ENCODE results near the gene FBN1. TPM values are rescaled to one million over a fixed set of nuclear protein-coding genes. Genes with fewer than 3 reads are reported as not detected.

The FBN1 gene
- polyA plus RNA-seq, 2 of the 4 experiments (the other 2 are of a cell fraction) = 6.3 to 9.4 TPM

DNA sequence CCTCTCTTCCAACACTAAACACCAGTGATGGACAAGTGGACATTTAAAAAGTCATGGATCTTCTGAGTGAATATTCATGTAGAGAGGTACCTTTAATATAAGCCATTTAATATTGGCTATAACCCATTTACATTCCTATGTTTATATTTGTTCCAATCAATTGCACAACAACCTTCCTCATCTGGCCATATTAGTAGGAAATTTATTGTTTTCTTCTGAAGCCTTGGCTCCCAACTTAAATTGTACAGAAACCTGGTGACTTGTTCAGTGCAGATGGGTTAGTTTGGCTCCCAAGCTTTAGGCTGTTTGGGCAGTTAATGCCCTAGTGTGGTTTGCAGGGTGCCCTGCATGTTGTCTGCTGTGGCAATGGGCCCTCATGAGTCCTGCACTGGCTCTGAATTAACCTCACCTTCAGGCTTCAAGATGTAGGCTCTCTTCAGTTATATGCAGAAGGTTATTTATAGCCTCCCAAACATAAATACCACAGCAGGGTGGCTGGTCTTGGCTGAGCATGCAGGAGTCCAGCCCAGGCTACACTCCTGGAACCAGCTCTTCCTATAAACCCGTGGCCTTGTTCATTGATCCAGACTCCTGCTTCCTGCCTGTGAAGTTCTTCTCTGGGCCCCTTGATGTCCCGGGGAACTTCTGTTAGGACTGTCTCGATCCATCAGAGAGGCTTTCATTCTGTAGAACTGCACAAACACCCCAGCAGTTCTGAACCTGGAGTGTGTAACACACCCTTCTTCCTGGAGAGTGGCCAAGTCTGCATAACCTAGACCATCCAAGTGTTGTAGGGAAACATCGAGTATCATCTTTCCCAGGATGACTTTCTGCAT, 257.3 kb downstream of the FBN1 start:
- peak overlapping the region; percentile 2; the same call in 1 of the 3 replicates for H3K4me2 ChIP-seq
- ATAC-seq (no peak), FAIRE-seq (no peak), DNase-seq (ENCODE audit: low read depth in 1 of 2, low spot score in 1 of 2) (no peak)
- ChIA-PET POLR2A (no interaction called here), CTCF (no interaction called here)
- H3K9me3 ChIP-seq = no peaks in the 10 kb centered on the region
- H3K27ac ChIP-seq = no peak overlapping the region
- TF ChIP-seq, protein P1, sequence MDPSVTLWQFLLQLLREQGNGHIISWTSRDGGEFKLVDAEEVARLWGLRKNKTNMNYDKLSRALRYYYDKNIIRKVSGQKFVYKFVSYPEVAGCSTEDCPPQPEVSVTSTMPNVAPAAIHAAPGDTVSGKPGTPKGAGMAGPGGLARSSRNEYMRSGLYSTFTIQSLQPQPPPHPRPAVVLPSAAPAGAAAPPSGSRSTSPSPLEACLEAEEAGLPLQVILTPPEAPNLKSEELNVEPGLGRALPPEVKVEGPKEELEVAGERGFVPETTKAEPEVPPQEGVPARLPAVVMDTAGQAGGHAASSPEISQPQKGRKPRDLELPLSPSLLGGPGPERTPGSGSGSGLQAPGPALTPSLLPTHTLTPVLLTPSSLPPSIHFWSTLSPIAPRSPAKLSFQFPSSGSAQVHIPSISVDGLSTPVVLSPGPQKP (IDR thresholded peaks at IDR 0.05; ENCODE audit: low read depth, low read length) = no peak
- TF ChIP-seq ZSCAN20 (CRISPR knock-in tag; IDR thresholded peaks at IDR 0.05) (no peak), CHD4 (IDR thresholded peaks at IDR 0.05; ENCODE audit: borderline replicate concordance) (no peak), BHLHE40 (IDR thresholded peaks at IDR 0.05; ENCODE audit: low read depth, low read length) (no peak), HOXB13 (CRISPR knock-in tag; IDR thresholded peaks at IDR 0.05; ENCODE audit: low read depth) (no peak), JUNB (IDR thresholded peaks at IDR 0.05) (no peak), SMC3 (IDR thresholded peaks at IDR 0.05) (no peak), HEYL (CRISPR knock-in tag; IDR thresholded peaks at IDR 0.05) (no peak), NFE2L2 (conservative IDR thresholded peaks at IDR 0.05; ENCODE audit: low read length) (no peak), SREBF2 (IDR thresholded peaks at IDR 0.05) (no peak), RNF2 (IDR thresholded peaks at IDR 0.05; ENCODE audit: borderline replicate concordance, low read depth) (no peak), CEBPB (IDR thresholded peaks at IDR 0.05) (no peak), CBX8 (IDR thresholded peaks at IDR 0.05) (no peak), EP300 (IDR thresholded peaks at IDR 0.05) (no peak), JUN (IDR thresholded peaks at IDR 0.05) (no peak), EHMT2 (IDR thresholded peaks at IDR 0.05; ENCODE audit: low read depth) (no peak)
- TF ChIP-seq, protein P2, sequence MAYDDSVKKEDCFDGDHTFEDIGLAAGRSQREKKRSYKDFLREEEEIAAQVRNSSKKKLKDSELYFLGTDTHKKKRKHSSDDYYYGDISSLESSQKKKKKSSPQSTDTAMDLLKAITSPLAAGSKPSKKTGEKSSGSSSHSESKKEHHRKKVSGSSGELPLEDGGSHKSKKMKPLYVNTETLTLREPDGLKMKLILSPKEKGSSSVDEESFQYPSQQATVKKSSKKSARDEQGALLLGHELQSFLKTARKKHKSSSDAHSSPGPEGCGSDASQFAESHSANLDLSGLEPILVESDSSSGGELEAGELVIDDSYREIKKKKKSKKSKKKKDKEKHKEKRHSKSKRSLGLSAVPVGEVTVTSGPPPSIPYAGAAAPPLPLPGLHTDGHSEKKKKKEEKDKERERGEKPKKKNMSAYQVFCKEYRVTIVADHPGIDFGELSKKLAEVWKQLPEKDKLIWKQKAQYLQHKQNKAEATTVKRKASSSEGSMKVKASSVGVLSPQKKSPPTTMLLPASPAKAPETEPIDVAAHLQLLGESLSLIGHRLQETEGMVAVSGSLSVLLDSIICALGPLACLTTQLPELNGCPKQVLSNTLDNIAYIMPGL (CRISPR knock-in tag; IDR thresholded peaks at IDR 0.05; ENCODE audit: borderline replicate concordance) = no peak
- TF ChIP-seq, protein P3, sequence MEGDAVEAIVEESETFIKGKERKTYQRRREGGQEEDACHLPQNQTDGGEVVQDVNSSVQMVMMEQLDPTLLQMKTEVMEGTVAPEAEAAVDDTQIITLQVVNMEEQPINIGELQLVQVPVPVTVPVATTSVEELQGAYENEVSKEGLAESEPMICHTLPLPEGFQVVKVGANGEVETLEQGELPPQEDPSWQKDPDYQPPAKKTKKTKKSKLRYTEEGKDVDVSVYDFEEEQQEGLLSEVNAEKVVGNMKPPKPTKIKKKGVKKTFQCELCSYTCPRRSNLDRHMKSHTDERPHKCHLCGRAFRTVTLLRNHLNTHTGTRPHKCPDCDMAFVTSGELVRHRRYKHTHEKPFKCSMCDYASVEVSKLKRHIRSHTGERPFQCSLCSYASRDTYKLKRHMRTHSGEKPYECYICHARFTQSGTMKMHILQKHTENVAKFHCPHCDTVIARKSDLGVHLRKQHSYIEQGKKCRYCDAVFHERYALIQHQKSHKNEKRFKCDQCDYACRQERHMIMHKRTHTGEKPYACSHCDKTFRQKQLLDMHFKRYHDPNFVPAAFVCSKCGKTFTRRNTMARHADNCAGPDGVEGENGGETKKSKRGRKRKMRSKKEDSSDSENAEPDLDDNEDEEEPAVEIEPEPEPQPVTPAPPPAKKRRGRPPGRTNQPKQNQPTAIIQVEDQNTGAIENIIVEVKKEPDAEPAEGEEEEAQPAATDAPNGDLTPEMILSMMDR (IDR thresholded peaks at IDR 0.05) = no peak
- TF ChIP-seq, protein P4, sequence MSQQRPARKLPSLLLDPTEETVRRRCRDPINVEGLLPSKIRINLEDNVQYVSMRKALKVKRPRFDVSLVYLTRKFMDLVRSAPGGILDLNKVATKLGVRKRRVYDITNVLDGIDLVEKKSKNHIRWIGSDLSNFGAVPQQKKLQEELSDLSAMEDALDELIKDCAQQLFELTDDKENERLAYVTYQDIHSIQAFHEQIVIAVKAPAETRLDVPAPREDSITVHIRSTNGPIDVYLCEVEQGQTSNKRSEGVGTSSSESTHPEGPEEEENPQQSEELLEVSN (IDR thresholded peaks at IDR 0.05; ENCODE audit: borderline replicate concordance, low read depth) = no peak
- TF ChIP-seq, protein P5, sequence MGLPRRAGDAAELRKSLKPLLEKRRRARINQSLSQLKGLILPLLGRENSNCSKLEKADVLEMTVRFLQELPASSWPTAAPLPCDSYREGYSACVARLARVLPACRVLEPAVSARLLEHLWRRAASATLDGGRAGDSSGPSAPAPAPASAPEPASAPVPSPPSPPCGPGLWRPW (IDR thresholded peaks at IDR 0.05) = no peak
- WGBS (ENCODE audit: missing lambda C conversion rate) = 40% methylated on average over 4 of the region's 4 CpGs
- H3K4me3 ChIP-seq = no peak overlapping the region
- peaks cover 13% of the 10 kb centered on the region; the same call in 2 of the 3 replicates for H3K4me1 ChIP-seq
